ENCODE data around the gene HINT2. TPM values are rescaled to one million over a fixed set of nuclear protein-coding genes. Genes with fewer than 3 reads are reported as not detected.

The HINT2 gene
- total RNA-seq, 4 donors from 2014 or later = 19.8 to 49.7 (median 40.6) TPM

- ATAC-seq (ENCODE audit: low FRiP score) (no peak), DNase-seq (ENCODE audit: low spot score) (no peak)
- TF ChIP-seq CTCF (IDR thresholded peaks at IDR 0.05) = no peak
Observed at GRCh38 chr9:35840881-35841644, 26.2 kb upstream of the HINT2 start.

GRCh38 chr9:35839926-35840325 lies 25.1 kb upstream of the HINT2 start:
- no peak for DNase-seq (ENCODE audit: low spot score)
- ATAC-seq (ENCODE audit: low FRiP score) = no peak
- no peak for TF ChIP-seq CTCF (IDR thresholded peaks at IDR 0.05)

GRCh38 chr9:35836595-35836994 lies 21.8 kb upstream of the HINT2 start:
- no peak for TF ChIP-seq CTCF (IDR thresholded peaks at IDR 0.05)
- DNase-seq (ENCODE audit: low spot score) (no peak), ATAC-seq (ENCODE audit: low FRiP score) (no peak)

GRCh38 chr9:35835766-35836165 lies 20.9 kb upstream of the HINT2 start:
- TF ChIP-seq CTCF (IDR thresholded peaks at IDR 0.05) = no peak
- no peak for ATAC-seq (ENCODE audit: low FRiP score)
- DNase-seq (ENCODE audit: low spot score) = no peak

GRCh38 chr9:35835216-35835632 lies 20.4 kb upstream of the HINT2 start:
- ATAC-seq (ENCODE audit: low FRiP score) (no peak), DNase-seq (ENCODE audit: low spot score) (no peak)
- TF ChIP-seq CTCF (IDR thresholded peaks at IDR 0.05) = no peak

GRCh38 chr9:35834260-35835215 lies 19.7 kb upstream of the HINT2 start:
- DNase-seq (ENCODE audit: low spot score) (no peak), ATAC-seq (ENCODE audit: low FRiP score) (no peak)
- no peak for TF ChIP-seq CTCF (IDR thresholded peaks at IDR 0.05)
